ENCODE results near the gene LARP4.

DNA sequence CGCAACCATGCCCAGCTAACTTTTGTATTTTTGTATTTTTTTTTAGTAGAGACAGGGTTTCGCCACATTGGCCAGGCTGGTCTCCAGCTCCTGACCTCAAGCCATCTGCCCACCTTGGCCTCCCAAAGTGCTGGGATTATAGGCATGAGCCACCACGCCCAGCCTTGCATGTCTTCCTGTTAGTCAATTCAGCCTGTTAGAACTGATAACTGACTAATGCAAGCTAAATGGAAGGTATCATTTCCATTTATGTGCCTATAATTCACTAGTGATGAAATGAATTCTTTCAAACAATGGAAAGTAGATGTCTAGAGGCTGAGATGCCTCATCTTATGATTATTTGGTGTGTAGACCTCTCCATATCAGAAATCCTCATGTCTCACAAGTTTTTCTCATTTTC, 66.8 kb downstream of the LARP4 start:
- TF ChIP-seq, protein P1, sequence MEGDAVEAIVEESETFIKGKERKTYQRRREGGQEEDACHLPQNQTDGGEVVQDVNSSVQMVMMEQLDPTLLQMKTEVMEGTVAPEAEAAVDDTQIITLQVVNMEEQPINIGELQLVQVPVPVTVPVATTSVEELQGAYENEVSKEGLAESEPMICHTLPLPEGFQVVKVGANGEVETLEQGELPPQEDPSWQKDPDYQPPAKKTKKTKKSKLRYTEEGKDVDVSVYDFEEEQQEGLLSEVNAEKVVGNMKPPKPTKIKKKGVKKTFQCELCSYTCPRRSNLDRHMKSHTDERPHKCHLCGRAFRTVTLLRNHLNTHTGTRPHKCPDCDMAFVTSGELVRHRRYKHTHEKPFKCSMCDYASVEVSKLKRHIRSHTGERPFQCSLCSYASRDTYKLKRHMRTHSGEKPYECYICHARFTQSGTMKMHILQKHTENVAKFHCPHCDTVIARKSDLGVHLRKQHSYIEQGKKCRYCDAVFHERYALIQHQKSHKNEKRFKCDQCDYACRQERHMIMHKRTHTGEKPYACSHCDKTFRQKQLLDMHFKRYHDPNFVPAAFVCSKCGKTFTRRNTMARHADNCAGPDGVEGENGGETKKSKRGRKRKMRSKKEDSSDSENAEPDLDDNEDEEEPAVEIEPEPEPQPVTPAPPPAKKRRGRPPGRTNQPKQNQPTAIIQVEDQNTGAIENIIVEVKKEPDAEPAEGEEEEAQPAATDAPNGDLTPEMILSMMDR (IDR thresholded peaks at IDR 0.05; ENCODE audit: insufficient read depth, low read depth, low read length) = no peak
- TF ChIP-seq EZH2 (IDR thresholded peaks at IDR 0.05; ENCODE audit: insufficient read depth, low read length) = no peak

Data from astrocyte (in vitro differentiated cells and primary cell).